IMR-90 (cell line): ENCODE measurements around the gene XPO6. TPM values are rescaled to one million over a fixed set of nuclear protein-coding genes. Genes with fewer than 3 reads are reported as not detected.

Source experiments
- ATAC-seq: fragments of 200-7000 bp; cut with Tn5 transposase; 2 replicates; pipeline ENCODE4 v1.9.1; 2020; ENCODE audit warnings: low read depth, mild to moderate bottlenecking, moderate library complexity
- BruUV-seq: library from RNA; stranded (reverse); fragments of 400-500 nt; replicated peaks from 2 replicates; lab custom pipeline; 2021; lab: Mats Ljungman, UMichigan
- CTCF ChIA-PET: fragments of 300-600 bp; formaldehyde crosslinking; extraction: SDS; loops from one replicate; lab custom pipeline; 2021; ENCODE audit warnings: antibody characterized with exemption; lab: Yijun Ruan, JAX
- POLR2A ChIA-PET: fragments of 300-600 bp; sonication (Branson Sonifier 250); formaldehyde crosslinking; loops from one replicate; lab custom pipeline; 2022; ENCODE audit warnings: antibody characterized with exemption; ENCODE audit not compliant: unreplicated experiment; lab: Charles Lee
- DNase-seq: peaks from one replicate; pipeline ENCODE4 v3.0.0; 2013
- H2AFZ ChIP-seq: replicated peaks from 2 replicates; pipeline ENCODE3; 2013; ENCODE audit warnings: low read length, mild to moderate bottlenecking; ENCODE audit not compliant: poor library complexity
- H2AK5ac ChIP-seq: 2 replicates; pipeline ENCODE4 v1.6.1; 2013; ENCODE audit warnings: low read depth, low read length, inconsistent platforms
- H2AK9ac ChIP-seq: replicated peaks from 2 replicates; pipeline ENCODE3; 2013; ENCODE audit warnings: mild to moderate bottlenecking, low read depth, low read length, moderate library complexity; ENCODE audit not compliant: poor library complexity
- H2BK120ac ChIP-seq: 2 replicates; pipeline ENCODE4 v1.6.1; 2013; ENCODE audit warnings: low read depth, low read length, inconsistent platforms
- H2BK15ac ChIP-seq: 3 replicates; pipeline ENCODE4 v1.6.1; 2013; ENCODE audit warnings: low read depth, low read length, inconsistent platforms
- H2BK20ac ChIP-seq: 2 replicates; pipeline ENCODE4 v1.6.1; 2013; ENCODE audit warnings: low read depth, mild to moderate bottlenecking, inconsistent platforms, low read length, moderate library complexity
- H2BK5ac ChIP-seq: 2 replicates; pipeline ENCODE4 v1.6.1; 2013; ENCODE audit warnings: mild to moderate bottlenecking, low read depth, low read length, inconsistent platforms; ENCODE audit not compliant: poor library complexity, severe bottlenecking
- H3K14ac ChIP-seq: replicated peaks from 2 replicates; pipeline ENCODE4 v1.6.1; 2013; ENCODE audit warnings: low read depth, low read length, inconsistent platforms
- H3K18ac ChIP-seq: 2 replicates; pipeline ENCODE4 v1.6.1; 2013; ENCODE audit warnings: low read depth, low read length, control low read depth
- H3K23ac ChIP-seq: 2 replicates; pipeline ENCODE4 v1.6.1; 2013; ENCODE audit warnings: low read depth, low read length, inconsistent platforms
- H3K27ac ChIP-seq: 2 replicates; pipeline ENCODE4 v1.5.1; 2013; ENCODE audit warnings: mild to moderate bottlenecking, control low read depth, low read length; ENCODE audit not compliant: insufficient read depth
- H3K27me3 ChIP-seq: 2 replicates; pipeline ENCODE4 v1.6.1; 2013; ENCODE audit warnings: low read length; ENCODE audit not compliant: control insufficient read depth, insufficient read depth
- H3K36me3 ChIP-seq: 2 replicates; pipeline ENCODE4 v1.6.1; 2013; ENCODE audit warnings: low read length, mixed read lengths; ENCODE audit not compliant: control insufficient read depth, insufficient read depth
- H3K4ac ChIP-seq: 2 replicates; pipeline ENCODE4 v1.6.1; 2013; ENCODE audit warnings: low read depth, low read length, inconsistent platforms
- H3K4me1 ChIP-seq: 2 replicates; pipeline ENCODE4 v1.6.1; 2013; ENCODE audit warnings: low read length, mixed read lengths; ENCODE audit not compliant: control insufficient read depth, insufficient read depth
- H3K4me2 ChIP-seq: 2 replicates; pipeline ENCODE4 v1.6.1; 2013; ENCODE audit warnings: low read depth, mild to moderate bottlenecking, control low read depth, low read length, moderate library complexity
- H3K4me3 ChIP-seq: 2 replicates; pipeline ENCODE4 v1.5.1; 2013; ENCODE audit warnings: low read depth, mild to moderate bottlenecking, control low read depth, low read length, moderate library complexity; ENCODE audit not compliant: insufficient read depth
- H3K56ac ChIP-seq: 2 replicates; pipeline ENCODE4 v1.6.1; 2013; ENCODE audit warnings: low read length, inconsistent platforms; ENCODE audit not compliant: insufficient read depth; ENCODE audit errors: extremely low read depth
- H3K79me1 ChIP-seq, 2 experiments: 2 replicates each; pipeline ENCODE4 v1.6.1; 2013; ENCODE audit warnings: low read length in 2 of 2, inconsistent platforms in 1 of 2, low read depth in 1 of 2
- H3K9ac ChIP-seq: 2 replicates; pipeline ENCODE4 v1.6.1; 2013; ENCODE audit warnings: low read depth, low read length, control low read depth
- H3K9me1 ChIP-seq: 2 replicates; pipeline ENCODE4 v1.6.1; 2013; ENCODE audit warnings: low read length, inconsistent platforms; ENCODE audit not compliant: insufficient read depth
- H3K9me3 ChIP-seq: 2 replicates; pipeline ENCODE4 v1.6.1; 2013; ENCODE audit warnings: low read length; ENCODE audit not compliant: control insufficient read depth, insufficient read depth
- H4K20me1 ChIP-seq: 2 replicates; pipeline ENCODE4 v1.6.1; 2013; ENCODE audit warnings: low read length, inconsistent platforms; ENCODE audit not compliant: insufficient read depth
- H4K5ac ChIP-seq: 2 replicates; pipeline ENCODE4 v1.6.1; 2013; ENCODE audit warnings: mild to moderate bottlenecking, low read depth, low read length, control low read depth
- H4K8ac ChIP-seq, 2 experiments: 2 replicates each; pipeline ENCODE4 v1.6.1; 2013; ENCODE audit warnings: low read depth in 2 of 2, low read length in 2 of 2, control low read depth in 1 of 2, inconsistent platforms in 1 of 2
- H4K91ac ChIP-seq: 2 replicates; pipeline ENCODE4 v1.6.1; 2013; ENCODE audit warnings: low read depth, low read length, inconsistent platforms; ENCODE audit not compliant: insufficient read depth
- BHLHE40 ChIP-seq: fragments of 150-350 bp; IDR thresholded peaks from 2 replicates; pipeline ENCODE4 v1.6.1; 2016; ENCODE audit warnings: mild to moderate bottlenecking, low read depth, low read length
- CEBPB ChIP-seq: IDR thresholded peaks from 2 replicates; pipeline ENCODE4 v1.6.1; 2012; ENCODE audit warnings: low read depth, low read length, improper control_type of control experiment
- CHD1 ChIP-seq: IDR thresholded peaks from 2 replicates; pipeline ENCODE4 v1.6.1; 2012; ENCODE audit warnings: low read depth, low read length, improper control_type of control experiment
- FOS ChIP-seq: fragments of 150-350 bp; IDR thresholded peaks from 2 replicates; pipeline ENCODE4 v1.6.1; 2016; ENCODE audit warnings: low read depth, low read length
- MXI1 ChIP-seq: IDR thresholded peaks from 2 replicates; pipeline ENCODE4 v1.6.1; 2012; ENCODE audit warnings: low read depth, mild to moderate bottlenecking, low read length, moderate library complexity, borderline replicate concordance
- POLR2A ChIP-seq: IDR thresholded peaks from 2 replicates; pipeline ENCODE4 v1.6.1; 2012; ENCODE audit warnings: mild to moderate bottlenecking, low read depth, low read length
- RCOR1 ChIP-seq: IDR thresholded peaks from 2 replicates; pipeline ENCODE4 v1.6.1; 2012; ENCODE audit warnings: mild to moderate bottlenecking, low read length, improper control_type of control experiment; ENCODE audit not compliant: insufficient replicate concordance
- WGBS, 2 experiments: methylation state at CpG; one replicate each; pipeline versions ENCODE4 v1.1.5 to v1.1.7; 2013; ENCODE audit warnings: missing lambda C conversion rate in 2 of 2; ENCODE audit not compliant: insufficient read length in 1 of 2; ENCODE audit errors: extremely low coverage in 2 of 2; 5-methylcytosine and 5-hydroxymethylcytosine counted together
- dilution Hi-C: fragments of 300-500 bp; cut with HindIII; formaldehyde crosslinking; loops from one replicate; pipeline ENCODE4 v1.14.3; 2018; ENCODE audit warnings: low sequenced_read_pairs; ENCODE audit not compliant: unreplicated experiment
- in situ Hi-C: fragments of 300-500 bp; cut with MboI; formaldehyde crosslinking; loops from 3 replicates; pipeline ENCODE4 v1.14.3; 2019; ENCODE audit warnings: low sequenced_read_pairs, inconsistent platforms, mixed read lengths
- intact Hi-C: fragments of 100-400 bp; cut with micrococcal nuclease; formaldehyde crosslinking; loops from 2 replicates; pipeline ENCODE4 v1.10.0; 2022
- polyA plus RNA-seq, 3 experiments: library from polyadenylated mRNA; depleted of rRNA; stranded (reverse); fragments of >200 nt; gene quantifications; 2 replicates each; pipeline ENCODE4 v1.2.3, GENCODE V29; 2012; ENCODE audit warnings: low replicate concordance in 1 of 3
- total RNA-seq: library from RNA; depleted of rRNA; stranded (reverse); fragments of >200 nt; gene quantifications from 2 replicates; pipeline ENCODE4 v1.2.3, GENCODE V29; 2012
- TF ChIP-seq, protein P1 (sequence below): fragments of 150-350 bp; IDR thresholded peaks from 2 replicates; pipeline ENCODE4 v1.6.1; 2017; ENCODE audit warnings: mild to moderate bottlenecking, antibody characterized with exemption, low read length, low read depth
- TF ChIP-seq, protein P2 (sequence below): fragments of 150-350 bp; IDR thresholded peaks from 2 replicates; pipeline ENCODE4 v1.6.1; 2016; ENCODE audit warnings: low read depth, mild to moderate bottlenecking, low read length, moderate library complexity, borderline replicate concordance

The XPO6 gene
- total and polyA plus RNA-seq, 2 of the 4 experiments (the other 2 are of a cell fraction) = 108 to 184 TPM

DNA sequence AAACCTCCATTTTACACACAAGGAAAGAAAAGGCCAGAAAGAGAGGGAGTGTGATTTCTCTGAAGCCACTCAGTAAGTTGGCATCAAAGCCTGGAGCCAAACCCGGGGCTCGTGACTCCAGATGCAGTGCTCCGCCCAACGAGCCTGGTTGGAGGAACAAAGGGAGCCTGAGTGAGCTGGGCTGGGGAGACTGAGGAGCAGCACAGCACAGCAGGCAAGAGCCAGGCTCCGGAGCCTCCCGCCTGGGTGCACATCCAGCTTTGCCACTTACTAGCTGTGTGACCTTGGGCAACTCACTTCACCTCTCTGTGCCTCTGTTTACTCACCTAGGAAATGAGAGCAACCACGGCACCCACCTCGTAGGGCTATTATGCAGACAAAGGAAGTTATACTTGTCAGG lies 153.8 kb downstream of the XPO6 start:
- H3K18ac ChIP-seq = no peak overlapping the region
- no peak overlapping the region for H4K5ac ChIP-seq
- H3K27me3 ChIP-seq = peaks cover 70% of the 10 kb centered on the region
- H2AK5ac ChIP-seq = no peak overlapping the region
- POLR2A ChIA-PET = no interaction called here
- intact Hi-C loops (no loop called here), dilution Hi-C loops (no loop called here), in situ Hi-C loops (no loop called here)
- no peaks in the 10 kb centered on the region for H4K20me1 ChIP-seq
- ATAC-seq (no peak), DNase-seq (no peak)
- no peak overlapping the region for H3K9ac ChIP-seq
- no peak overlapping the region for H2AFZ ChIP-seq
- no peak overlapping the region for H4K91ac ChIP-seq
- no peak overlapping the region for H2BK15ac ChIP-seq
- H3K56ac ChIP-seq = no peak overlapping the region
- H3K79me1 ChIP-seq = no peaks in the 10 kb centered on the region
- no peak overlapping the region for H3K4me2 ChIP-seq
- H3K14ac ChIP-seq = no peak overlapping the region
- no peak overlapping the region for H2BK120ac ChIP-seq
- H2AK9ac ChIP-seq = peak overlapping the region; percentile 28
- no peaks in the 10 kb centered on the region for H3K9me3 ChIP-seq
- H3K4ac ChIP-seq = no peak overlapping the region
- CTCF ChIA-PET = interaction anchor here (1.5 kb wide), 1 partner anchor 13 kb away, joined by 3 read pairs; no protein-coding TSS in a partner anchor
- H3K23ac ChIP-seq = no peak overlapping the region
- no peaks in the 10 kb centered on the region; the same call in 1 of the 2 replicates for H3K4me1 ChIP-seq
- TF ChIP-seq, protein P1, sequence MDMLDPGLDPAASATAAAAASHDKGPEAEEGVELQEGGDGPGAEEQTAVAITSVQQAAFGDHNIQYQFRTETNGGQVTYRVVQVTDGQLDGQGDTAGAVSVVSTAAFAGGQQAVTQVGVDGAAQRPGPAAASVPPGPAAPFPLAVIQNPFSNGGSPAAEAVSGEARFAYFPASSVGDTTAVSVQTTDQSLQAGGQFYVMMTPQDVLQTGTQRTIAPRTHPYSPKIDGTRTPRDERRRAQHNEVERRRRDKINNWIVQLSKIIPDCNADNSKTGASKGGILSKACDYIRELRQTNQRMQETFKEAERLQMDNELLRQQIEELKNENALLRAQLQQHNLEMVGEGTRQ = no peak
- TF ChIP-seq MXI1 = no peak
- TF ChIP-seq POLR2A = no peak
- no peak for TF ChIP-seq CHD1
- no peak for TF ChIP-seq FOS
- TF ChIP-seq, protein P2, sequence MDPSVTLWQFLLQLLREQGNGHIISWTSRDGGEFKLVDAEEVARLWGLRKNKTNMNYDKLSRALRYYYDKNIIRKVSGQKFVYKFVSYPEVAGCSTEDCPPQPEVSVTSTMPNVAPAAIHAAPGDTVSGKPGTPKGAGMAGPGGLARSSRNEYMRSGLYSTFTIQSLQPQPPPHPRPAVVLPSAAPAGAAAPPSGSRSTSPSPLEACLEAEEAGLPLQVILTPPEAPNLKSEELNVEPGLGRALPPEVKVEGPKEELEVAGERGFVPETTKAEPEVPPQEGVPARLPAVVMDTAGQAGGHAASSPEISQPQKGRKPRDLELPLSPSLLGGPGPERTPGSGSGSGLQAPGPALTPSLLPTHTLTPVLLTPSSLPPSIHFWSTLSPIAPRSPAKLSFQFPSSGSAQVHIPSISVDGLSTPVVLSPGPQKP = no peak
- TF ChIP-seq BHLHE40 = no peak
- TF ChIP-seq CEBPB = no peak
- TF ChIP-seq RCOR1 = no peak
- H3K9me1 ChIP-seq = no peaks in the 10 kb centered on the region
- H3K27ac ChIP-seq = no peak overlapping the region
- no peak overlapping the region for H4K8ac ChIP-seq
- no peaks in the 10 kb centered on the region for H3K36me3 ChIP-seq
- H2BK20ac ChIP-seq = no peak overlapping the region
- WGBS, 2 experiments = 71% methylated on average over 4 of the region's 8 CpGs; no CpG with 5 or more reads in 1 of the 2 experiments
- H3K4me3 ChIP-seq = no peak overlapping the region
- no peak overlapping the region for H2BK5ac ChIP-seq
- BruUV-seq = no TSS peak
